Activated CD4-positive, alpha-beta T cell treated with anti-CD3 and anti-CD28 coated beads, Interleukin-2, amount 50 U/mL, for 48 hours (primary cell): ENCODE data around the gene CHST13.
"Not testable (repeated sequence)": the region's sequence is repeated elsewhere in the genome, so short reads cannot be mapped to it uniquely, and the experiment has no call there.

ENCODE experiments used
- DNase-seq, 2 experiments: peaks; one replicate each; pipeline ENCODE4 v3.0.0-alpha.2; 2020

CHST13 gene

GRCh38 chr3:126557415-126557745 is 33.4 kb downstream of the CHST13 start:
- no peak for DNase-seq

GRCh38 chr3:126557761-126558160 is 33.8 kb downstream of the CHST13 start:
- no peak for DNase-seq

- DNase-seq: no peak
These were observed 34.5 kb downstream of the CHST13 start, which contains the start of gene C3orf22 for GRCh38 chr3:126558336-126559071. C3orf22 (minus strand) TSS chr3:126558932; CDS start chr3:126553390, 5,542 bp downstream.

GRCh38 chr3:126562737-126563276 is 38.9 kb downstream of the CHST13 start:
- no peak for DNase-seq

GRCh38 chr3:126567696-126568438 is 43.9 kb downstream of the CHST13 start:
- DNase-seq: no peak

- no peak for DNase-seq
These were observed 44.9 kb downstream of the CHST13 start for GRCh38 chr3:126568776-126569342.

- DNase-seq: no peak
These were observed 45.5 kb downstream of the CHST13 start for GRCh38 chr3:126569390-126569975.

- no peak for DNase-seq
These were observed 46.2 kb downstream of the CHST13 start for GRCh38 chr3:126570103-126570541.

GRCh38 chr3:126571078-126571477 is 47.1 kb downstream of the CHST13 start:
- DNase-seq: no peak

- no peak for DNase-seq
These were observed 49.6 kb downstream of the CHST13 start for GRCh38 chr3:126573492-126574117.

- no peak for DNase-seq
These were observed 53.3 kb downstream of the CHST13 start for GRCh38 chr3:126577261-126577660.

- no peak for DNase-seq
These were observed 54.7 kb downstream of the CHST13 start for GRCh38 chr3:126578702-126579101.

- DNase-seq: no peak
These were observed 56.8 kb downstream of the CHST13 start for GRCh38 chr3:126580746-126581145.

GRCh38 chr3:126581569-126581968 is 57.6 kb downstream of the CHST13 start:
- no peak for DNase-seq

GRCh38 chr3:126582311-126582710 is 58.4 kb downstream of the CHST13 start:
- DNase-seq: no peak

- DNase-seq: not testable (repeated sequence)
These were observed 67.6 kb downstream of the CHST13 start for GRCh38 chr3:126591515-126591914.
